HTERT RPE-1 (cell line): ENCODE results near the gene ONECUT1.

Experiments
- in situ Hi-C: fragments of 300-500 bp; cut with MboI; formaldehyde crosslinking; loops from 4 replicates; pipeline ENCODE4 v1.14.3; 2020; ENCODE audit warnings: low sequenced_read_pairs

ONECUT1 gene

DNA sequence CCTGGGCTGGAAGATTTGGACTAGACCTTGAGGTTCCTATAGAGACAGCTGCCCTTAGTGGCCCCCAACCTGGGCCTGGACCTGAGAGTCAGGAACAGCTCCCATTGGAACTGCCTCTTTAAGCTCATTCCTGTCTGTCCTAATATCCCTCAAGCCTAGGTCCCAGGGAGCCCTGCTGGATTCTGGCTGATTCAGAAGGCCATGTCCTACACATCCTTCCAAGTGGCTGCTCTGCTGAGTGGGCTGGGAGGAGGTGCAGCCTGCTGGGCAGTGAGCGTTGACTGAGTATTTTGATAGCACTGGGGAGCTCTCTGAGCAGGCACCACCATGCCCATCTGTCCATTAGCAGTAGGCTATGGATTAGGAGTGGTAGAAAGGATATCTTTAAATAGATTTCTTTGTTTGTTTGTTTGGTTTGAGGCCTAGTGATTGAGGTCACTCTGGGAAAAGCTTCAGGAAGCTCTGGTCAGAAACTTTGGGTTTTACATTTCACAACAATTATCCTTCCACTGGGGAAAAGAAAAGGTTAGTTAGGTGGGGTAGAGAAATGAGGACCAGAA, 56.4 kb downstream of the ONECUT1 start:
- in situ Hi-C loops, result no loop called here

- in situ Hi-C loops, result no loop called here
Observed at GRCh38 chr15:52733088-52733487, 57.0 kb downstream of the ONECUT1 start.

- in situ Hi-C loops, result no loop called here
Observed at GRCh38 chr15:52732551-52732950, 57.6 kb downstream of the ONECUT1 start.

GRCh38 chr15:52731732-52732470, 58.2 kb downstream of the ONECUT1 start:
- in situ Hi-C loops, result no loop called here

- in situ Hi-C loops, result no loop called here
Observed at GRCh38 chr15:52731004-52731403, 59.1 kb downstream of the ONECUT1 start.

DNA sequence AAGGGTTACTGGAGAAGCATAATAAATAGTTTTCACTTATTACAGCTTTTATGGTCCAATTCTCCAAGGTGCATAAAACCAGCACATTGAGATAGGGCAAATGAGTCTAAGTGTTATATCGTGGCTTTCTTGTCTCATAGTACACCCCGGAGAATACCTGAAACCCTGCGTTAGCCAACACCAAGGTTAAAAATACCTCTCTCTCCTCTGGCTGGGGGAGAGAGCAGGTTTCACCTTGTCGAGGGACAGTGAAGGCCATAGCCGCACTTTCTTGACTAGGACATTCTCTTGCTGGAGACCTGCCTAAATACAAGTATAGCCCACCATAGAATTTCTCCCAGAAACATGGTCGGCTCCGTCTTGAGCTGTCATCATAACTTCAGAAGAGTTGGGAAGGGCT, 59.5 kb downstream of the ONECUT1 start:
- in situ Hi-C loops, result no loop called here

GRCh38 chr15:52730173-52730572, 60.0 kb downstream of the ONECUT1 start:
- in situ Hi-C loops, result no loop called here

GRCh38 chr15:52728899-52729298, 61.2 kb downstream of the ONECUT1 start:
- in situ Hi-C loops, result no loop called here

GRCh38 chr15:52727815-52728214, 62.3 kb downstream of the ONECUT1 start:
- in situ Hi-C loops, result no loop called here

GRCh38 chr15:52726195-52726594, 63.9 kb downstream of the ONECUT1 start:
- in situ Hi-C loops, result no loop called here

GRCh38 chr15:52718551-52718950, 71.6 kb downstream of the ONECUT1 start:
- in situ Hi-C loops, result no loop called here

DNA sequence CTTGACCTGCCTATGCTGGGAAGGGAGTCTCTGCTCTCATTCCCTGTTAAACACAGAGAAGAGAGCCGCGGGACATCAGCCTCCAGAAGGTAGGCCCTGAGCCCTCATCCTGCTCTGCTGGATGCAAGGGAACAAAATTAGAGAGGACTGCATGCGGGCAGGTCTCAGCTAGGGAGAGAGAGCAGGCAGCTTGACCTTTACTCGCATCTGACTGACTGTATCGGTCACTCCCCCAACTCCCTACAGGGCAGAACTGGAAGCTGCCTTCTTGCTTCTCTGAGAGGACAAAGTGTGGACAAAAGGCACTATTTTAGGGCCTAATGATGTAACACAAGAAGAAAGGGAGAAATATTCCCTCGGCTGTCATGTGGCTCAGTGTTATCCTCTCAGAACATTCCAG, 72.2 kb downstream of the ONECUT1 start:
- in situ Hi-C loops, result no loop called here

DNA sequence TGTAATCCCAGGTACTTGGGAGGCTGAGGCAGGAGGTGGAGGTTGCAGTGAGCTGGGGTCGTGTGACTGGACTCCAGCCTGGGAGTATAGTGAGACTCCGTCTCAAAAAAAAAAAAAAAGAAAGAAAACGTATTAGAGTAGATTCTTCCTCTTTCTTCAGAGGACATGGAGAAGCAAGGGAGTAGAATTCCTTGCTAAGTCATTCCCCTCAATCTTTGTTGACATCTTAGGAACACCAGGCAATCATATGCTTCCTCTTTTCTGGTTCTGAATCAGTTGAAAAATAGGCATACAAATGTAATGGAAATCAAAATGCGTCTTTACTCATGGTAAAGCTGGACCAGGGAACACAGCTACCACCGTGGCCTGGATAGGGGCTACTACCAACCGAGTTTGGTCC, 72.7 kb downstream of the ONECUT1 start:
- in situ Hi-C loops, result no loop called here

DNA sequence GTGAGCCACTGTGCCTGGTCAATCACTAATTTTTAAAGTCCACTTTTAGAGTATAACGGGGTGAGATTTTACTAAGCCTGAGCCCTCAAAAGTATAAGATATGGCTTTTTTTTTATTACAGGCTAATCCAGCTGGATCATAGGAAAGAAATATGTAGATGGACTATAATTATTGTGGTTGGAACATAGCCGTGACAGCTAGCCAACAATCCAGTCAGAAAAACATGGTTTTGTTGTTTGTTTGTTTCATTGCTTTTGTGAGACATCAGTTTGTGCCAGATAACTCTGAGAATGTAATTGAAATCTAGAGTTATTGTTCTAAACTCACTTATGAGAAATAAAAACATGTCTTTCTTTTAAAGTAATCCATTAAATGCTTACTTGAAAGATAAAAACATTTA, 73.6 kb downstream of the ONECUT1 start:
- in situ Hi-C loops, result no loop called here

GRCh38 chr15:52715411-52715810, 74.7 kb downstream of the ONECUT1 start:
- in situ Hi-C loops, result no loop called here

GRCh38 chr15:52714968-52715367, 75.2 kb downstream of the ONECUT1 start:
- in situ Hi-C loops, result no loop called here

DNA sequence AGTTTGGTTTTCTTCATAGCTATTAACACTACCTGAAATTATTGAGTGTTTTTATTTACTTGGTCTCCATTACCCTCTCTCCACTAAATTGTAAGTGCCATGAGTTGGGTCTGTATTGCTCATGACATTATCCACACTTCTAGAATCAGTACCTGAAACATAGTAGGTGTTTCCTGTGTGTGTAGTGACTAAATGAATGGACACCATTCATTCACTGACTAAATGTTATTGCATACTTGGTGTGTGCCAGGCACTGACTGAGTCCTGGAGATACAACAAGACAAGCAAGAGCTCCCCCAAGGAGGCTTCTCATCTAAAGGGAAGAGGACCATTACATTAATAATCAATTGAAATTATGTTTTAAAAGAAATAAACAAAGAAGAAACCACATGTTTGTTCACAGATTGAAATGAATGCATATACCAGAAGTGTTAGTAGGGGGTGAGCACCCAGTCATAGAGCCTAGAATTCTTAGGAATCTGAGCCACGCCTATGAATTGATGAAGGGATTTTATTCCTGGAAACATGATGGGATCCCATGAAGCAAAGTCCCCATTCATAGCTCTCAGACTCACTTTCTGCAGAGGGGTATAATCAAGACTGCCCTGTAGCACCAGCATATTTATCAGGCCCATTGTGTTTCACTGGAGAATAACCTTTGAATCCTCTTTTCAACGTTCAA, 79.3 kb downstream of the ONECUT1 start:
- in situ Hi-C loops, result no loop called here

DNA sequence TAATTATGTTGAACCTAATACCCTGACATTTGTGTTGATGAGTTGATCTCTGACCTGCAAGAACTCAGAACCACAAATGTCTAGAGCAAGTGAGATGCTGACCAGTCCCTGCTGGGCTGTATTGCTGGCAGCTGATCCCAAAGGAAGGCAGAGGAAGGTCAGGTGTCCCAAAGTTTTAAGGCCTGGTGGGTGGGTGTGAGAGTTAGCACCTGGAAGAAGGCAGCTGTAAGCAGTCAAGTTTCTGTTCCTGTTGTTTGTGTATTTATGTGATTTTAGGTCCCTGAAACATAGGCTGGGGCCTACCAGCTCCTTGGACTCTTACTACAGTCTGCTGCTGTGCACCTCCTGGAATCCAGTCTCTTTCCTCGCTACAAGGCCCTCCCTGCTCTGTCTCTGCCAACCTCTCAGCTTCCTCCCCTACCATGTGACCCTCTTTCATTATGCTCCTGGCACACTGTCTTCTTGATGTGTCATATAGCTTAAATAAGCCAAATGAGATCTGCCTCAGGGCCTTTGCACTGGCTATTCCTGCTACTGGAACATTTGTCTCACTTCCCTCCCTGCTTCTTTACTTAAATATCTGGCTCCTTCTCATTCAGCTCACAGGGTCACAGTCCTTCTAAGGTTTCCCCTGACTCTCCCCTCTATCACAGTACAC, 80.0 kb downstream of the ONECUT1 start:
- in situ Hi-C loops, result no loop called here

DNA sequence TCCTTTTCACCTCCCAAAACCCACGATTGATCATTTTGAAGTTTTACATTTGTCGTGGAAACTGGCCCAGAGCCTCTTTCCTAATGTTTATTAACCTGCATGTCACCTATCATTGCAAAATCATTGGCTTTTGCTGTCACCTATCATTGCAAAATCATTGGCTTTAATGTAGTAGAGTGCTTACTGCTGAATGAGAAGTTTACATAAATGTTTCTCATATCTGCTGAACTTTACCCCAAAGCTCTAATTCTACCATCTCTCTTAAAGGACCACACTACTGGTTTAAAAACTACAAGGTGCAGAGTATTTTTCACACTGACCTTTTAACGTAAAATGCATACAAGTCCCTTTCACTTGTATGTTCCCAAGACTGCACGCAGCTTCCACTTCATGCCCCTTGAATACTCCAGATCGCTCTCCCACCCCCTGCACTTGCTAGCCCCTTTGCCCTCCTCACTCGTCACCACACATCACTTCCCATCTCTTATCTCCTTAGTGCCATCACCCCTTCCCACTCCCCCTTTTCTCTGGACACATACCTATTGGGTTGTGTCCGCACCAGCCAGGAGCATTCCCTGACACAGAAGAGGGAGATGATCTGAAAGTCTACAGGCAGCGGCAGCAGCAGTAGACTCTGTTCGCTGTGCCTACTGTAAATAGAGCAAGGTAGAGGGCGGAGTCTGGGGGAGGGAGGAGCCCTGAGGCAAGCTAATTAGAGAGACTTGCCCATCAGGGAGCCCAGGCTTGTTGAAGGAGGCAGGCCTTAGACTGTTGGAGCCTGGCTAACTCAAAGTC, 80.8 kb downstream of the ONECUT1 start:
- in situ Hi-C loops, result no loop called here
